Stimulated activated CD4-positive, alpha-beta T cell treated with anti-CD3 and anti-CD28 coated beads, Interleukin-1b, Interleukin-23, amount 100 ng/mL, for 24 hours (primary cell): ENCODE results near the gene KCTD6.

Experiments used
- DNase-seq, 4 experiments: peaks; one replicate each; pipeline ENCODE4 v3.0.0-alpha.2; 2020; ENCODE audit warnings: low read depth in 4 of 4, low spot score in 1 of 4

The KCTD6 gene

GRCh38 chr3:58485801-58486435 is 6.0 kb upstream of the KCTD6 start:
- no peak for DNase-seq

GRCh38 chr3:58487140-58487886 is 4.6 kb upstream of the KCTD6 start:
- no peak for DNase-seq

- no peak for DNase-seq
Observed at GRCh38 chr3:58488967-58489366, 2.9 kb upstream of the KCTD6 start.

GRCh38 chr3:58490860-58491501 is 915 bp upstream of the KCTD6 start:
- no peak for DNase-seq

GRCh38 chr3:58492494-58492905 is 604 bp downstream of the KCTD6 start:
- peak in 1 of 4 experiments; percentile 20 for DNase-seq

- no peak for DNase-seq
Observed at GRCh38 chr3:58494107-58494506, 2.2 kb downstream of the KCTD6 start.

- no peak for DNase-seq
Observed at GRCh38 chr3:58495101-58495500, 3.2 kb downstream of the KCTD6 start.

- DNase-seq, result no peak
Observed at GRCh38 chr3:58496206-58496857, 4.4 kb downstream of the KCTD6 start.

- DNase-seq, result no peak
Observed at GRCh38 chr3:58497097-58497496, 5.2 kb downstream of the KCTD6 start.

- no peak for DNase-seq
Observed at GRCh38 chr3:58502872-58503271, 11.0 kb downstream of the KCTD6 start.

GRCh38 chr3:58507356-58508078 is 15.6 kb downstream of the KCTD6 start:
- DNase-seq, result no peak

GRCh38 chr3:58508437-58508836 is 16.5 kb downstream of the KCTD6 start:
- no peak for DNase-seq

GRCh38 chr3:58514405-58514804 is 22.5 kb downstream of the KCTD6 start:
- DNase-seq, result no peak

- DNase-seq, result no peak
Observed at GRCh38 chr3:58518291-58518789, 26.4 kb downstream of the KCTD6 start.

- no peak for DNase-seq
Observed at GRCh38 chr3:58519668-58520402, 27.9 kb downstream of the KCTD6 start.

GRCh38 chr3:58520403-58521335 is 28.8 kb downstream of the KCTD6 start:
- DNase-seq, result no peak

GRCh38 chr3:58521336-58521670 is 29.4 kb downstream of the KCTD6 start:
- no peak for DNase-seq

GRCh38 chr3:58521917-58522631 is 30.2 kb downstream of the KCTD6 start:
- no peak for DNase-seq
